HCEC 1CT (cell line): ENCODE data around the gene MAML2.

Experiments used
- DNase-seq: peaks from one replicate; pipeline ENCODE4 v3.0.0-alpha.2; 2017

MAML2 gene

DNA sequence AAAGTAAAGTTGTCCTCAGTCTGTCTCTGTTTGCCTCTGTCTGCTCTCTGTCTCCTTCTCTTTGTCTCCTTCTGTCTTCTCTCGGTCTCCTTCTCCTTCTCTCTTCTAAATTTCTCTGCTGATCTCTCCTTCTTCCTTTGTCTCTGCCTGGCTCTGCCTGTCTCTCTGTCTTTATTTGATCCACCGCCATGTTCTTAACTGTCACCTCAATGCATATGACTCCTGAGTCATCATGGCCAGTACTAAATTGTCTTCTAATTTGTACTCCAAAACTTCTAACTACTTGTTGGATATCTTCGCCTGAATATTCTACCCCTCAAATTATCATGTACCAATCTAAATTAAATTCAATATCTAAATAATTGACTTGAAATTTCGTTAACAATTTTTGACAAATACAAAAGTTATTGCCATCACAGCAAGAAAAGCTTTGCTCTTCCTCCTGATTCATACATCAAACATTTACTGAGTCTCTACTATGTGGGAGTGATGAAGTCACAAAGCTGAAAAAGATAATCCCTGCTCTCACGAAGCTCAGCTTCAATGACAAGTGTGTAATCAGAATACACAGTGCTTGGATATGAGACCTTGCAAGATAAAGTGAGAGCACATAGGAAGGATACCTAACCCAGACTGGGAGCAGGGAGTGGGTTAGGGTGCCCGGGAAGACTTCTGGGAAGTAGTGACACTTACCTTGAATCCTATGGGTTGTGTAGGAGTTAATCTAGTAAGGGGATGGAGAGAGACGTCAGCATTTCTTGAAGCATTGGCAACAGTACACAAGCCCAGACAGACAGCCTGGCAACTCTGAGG, 193.0 kb downstream of the MAML2 start:
- DNase-seq: peak; percentile 90

DNA sequence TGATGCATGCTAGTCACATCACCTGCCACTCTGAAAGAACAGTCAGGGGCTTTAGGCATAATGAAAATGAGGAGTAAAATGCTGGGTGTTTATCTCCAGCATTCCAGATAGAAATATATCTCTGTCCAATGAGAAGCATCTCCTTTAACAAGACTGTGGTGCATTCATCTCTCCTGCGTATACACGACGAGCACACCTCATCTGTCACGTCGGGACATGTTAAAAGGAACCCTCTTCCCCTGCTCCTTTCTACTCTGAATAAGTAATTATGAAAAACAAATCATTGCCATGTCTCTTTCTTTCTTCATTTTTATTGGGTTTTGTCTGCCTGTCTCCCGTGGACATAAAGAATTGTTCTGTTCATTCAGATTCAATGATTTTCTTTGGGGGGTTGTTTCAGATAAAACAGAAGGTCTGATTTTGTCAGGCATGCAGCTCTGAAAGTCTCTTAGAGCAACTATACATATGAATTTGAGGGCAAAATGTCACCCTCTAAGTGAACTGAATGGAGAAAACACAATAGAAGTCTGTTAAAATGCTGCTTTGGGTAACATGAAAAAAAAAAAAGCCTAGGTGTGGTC, 195.0 kb downstream of the MAML2 start:
- DNase-seq: no peak

DNA sequence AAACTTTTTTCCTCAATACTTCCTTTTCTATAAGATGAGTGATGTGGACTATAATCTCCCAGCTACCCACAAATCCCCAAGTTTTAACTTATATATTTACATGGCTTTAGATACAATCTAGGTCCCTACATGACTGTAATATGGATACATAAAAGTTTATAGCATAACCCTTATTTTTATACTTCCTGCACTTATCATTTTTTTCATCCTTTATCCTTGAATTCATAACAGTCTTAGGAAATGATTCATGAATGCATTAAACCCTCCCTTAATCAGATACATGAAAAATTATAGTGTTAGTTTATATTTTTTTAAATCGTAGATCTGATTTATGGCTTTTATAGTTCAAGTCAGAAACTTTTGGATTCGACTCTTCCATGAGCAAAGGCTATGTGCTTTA, 195.8 kb downstream of the MAML2 start:
- DNase-seq: peak; percentile 46

DNA sequence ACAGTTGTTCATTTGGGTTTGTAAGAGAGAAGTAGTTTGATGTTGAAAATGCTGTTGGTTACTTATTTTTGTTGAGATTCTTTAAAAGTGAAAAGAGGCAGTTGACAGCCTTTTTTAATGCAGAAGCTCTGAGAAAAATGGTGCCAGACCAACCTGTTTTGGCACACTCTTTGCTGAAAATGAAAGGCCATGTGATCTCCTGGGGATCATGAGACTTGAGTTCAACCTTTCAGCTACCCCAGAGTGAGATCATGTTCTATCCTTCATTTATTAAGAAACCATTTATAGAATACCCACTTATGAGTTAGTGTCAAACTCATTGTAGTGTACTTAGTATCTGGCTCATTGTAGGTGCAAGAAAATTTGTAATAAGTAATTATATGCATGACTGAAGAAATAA, 196.2 kb downstream of the MAML2 start:
- DNase-seq: peak; percentile 14

DNA sequence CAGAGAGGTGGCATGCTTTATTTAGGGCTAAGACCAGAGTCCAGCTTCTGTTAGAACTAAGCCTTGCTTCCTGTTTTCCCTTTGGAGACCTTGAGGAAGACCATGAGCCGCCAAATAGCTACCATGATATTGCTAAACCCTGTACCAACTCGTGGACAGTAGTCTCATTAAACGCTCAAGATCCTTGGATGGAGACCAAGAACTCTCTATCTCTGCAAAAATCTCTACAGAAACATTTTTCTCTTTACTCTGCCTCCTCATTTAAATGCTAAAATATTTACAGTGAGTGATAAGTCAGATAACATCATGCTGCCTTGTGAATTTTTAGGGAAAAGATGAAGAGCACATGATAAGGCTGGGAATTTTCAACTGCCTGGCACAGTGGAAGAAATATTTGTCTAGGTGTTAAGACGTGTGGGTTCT, 197.8 kb downstream of the MAML2 start:
- no peak for DNase-seq

DNA sequence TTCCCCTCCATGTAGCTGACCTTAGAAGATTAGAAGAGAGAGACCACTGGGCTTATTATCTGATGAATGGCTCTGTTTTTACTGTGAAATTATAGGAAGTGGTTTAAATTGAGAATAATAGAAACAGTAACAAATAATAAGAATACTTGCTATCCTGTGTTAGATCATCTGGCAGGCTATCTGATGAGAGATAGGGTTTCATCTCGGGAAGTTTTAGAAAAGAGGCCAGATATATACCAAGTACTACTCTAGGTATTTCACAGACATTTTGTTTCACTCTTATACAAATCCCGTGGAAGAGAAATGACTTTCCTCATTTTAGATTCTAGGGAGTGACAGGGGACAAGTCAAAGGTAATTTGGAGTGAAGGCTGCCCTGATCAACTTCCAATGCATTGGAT, 198.4 kb downstream of the MAML2 start:
- DNase-seq: no peak

DNA sequence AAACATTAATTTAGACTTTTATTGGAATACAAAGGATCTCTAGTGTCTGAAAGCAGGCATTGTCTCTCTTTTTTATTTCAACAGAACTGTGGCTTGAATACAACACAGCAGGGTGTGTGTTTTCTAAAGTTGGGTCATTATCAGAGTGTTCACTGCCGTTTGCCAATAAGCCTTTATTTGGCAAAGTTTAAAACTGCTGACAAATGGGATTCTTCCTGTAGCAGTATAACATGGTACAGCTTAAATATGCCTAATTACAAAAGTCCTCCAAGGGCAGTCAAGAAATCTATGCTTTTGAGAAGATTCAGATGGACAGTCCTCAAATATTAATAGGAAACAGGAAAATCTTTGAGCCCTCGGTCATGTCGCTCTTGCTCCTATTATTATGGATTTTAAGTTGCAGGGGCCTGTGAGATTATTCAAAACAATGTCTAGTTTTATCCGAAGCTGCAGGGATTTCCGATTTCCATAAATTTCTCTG, 199.9 kb downstream of the MAML2 start:
- no peak for DNase-seq

DNA sequence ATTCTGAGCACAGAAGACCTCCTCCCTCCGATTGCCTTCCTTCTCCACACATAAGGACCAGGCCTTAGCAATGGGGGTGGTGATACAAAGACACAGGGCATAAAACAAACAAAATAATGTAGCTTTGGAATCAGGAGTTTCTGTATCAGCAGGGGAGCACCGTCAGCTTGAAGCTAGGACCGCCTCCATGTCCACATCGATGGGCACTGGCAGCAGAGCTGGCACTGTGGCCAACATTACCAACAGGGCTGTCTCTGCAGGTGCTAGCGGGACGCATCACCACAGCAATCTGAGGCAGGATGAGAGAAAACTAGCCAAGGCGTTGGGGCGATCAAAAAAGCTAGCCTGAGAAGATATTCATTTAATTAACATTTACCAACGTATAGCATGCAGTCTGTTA, 201.4 kb downstream of the MAML2 start:
- no peak for DNase-seq

DNA sequence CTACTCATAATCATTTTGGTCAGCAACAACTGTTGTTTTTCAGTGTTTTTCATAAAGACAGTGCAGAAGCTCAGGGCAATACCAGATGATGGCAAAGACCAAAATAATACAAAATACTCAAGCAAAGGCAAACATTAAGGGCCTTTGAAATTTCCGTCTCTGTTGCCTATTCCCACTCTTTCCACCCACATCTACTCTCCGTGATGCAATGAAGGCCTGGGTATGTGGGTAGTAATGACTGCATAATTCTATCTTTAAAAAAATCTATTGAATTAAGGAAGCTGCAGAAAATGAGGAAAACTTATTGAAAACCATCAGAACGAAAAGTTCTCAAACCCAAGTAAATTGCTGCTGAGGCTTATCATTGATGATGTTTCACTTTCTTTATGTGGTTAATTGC, 203.3 kb downstream of the MAML2 start:
- DNase-seq: no peak

DNA sequence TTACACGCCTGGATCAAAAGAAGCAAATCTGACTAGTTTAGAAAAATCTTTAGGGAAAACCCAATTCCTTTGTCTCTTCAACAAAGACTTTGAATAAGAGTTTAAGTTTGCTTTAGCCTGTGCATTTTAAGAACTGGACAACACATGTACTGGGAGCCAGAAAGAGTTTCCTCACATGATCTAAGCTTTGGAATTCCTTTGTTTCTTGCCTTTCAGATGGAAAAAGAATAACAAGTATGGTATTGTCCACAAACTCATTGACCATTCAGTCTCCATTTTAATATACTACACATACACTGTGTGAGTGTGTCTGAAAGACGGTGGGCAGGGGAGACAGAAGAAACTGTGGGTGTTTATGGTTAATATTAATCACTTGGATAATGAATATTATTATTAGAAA, 205.6 kb downstream of the MAML2 start:
- DNase-seq: no peak

DNA sequence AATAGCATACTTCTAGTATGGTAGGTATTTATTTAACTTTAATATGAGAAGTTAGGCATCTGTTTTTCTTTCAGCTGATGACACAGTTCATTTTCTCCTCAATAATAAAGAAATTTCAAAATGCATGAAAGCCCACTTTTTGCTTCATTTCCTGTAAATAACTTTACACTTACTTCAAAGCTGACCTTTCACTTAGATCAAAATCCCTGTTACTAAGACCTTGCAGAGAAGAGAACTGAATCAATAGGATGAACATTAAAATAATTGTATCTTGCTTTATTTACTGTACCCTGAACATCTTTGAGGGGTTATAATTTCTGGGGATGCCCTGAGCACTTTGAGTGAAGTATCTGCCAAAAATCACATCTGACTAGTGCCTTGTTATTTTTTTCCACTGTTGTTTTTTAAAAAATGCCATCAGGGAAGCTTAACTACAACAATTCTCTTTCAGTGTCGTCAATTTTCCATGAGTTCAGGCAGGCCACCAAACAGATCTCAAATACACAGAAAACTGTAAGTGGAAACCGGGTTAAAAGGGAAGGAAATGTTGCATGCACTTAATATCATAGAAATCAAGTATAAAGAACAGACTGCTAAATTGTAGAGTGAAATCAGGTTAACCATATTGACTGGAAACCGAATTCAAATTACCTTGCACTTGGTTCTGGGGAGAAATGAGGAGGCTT, 206.2 kb downstream of the MAML2 start:
- DNase-seq: no peak

DNA sequence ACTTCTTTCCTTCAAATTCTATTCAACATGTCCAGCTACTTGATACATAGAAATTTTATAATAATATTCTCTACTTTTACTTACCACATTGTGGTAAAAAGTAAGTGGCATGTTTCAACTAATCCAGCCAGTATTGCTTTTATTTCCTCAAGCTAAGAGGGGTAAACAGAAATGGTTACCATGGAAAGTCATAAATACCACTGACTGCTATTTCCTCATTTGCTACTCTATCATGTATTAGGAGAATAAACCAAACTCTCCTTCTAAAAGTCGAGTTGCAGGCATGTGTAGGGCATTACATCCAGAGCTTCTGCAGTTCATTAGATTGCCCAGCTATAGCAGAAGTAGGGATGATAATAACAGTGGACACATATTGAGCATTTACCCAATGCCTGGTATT, 208.4 kb downstream of the MAML2 start:
- DNase-seq: no peak

DNA sequence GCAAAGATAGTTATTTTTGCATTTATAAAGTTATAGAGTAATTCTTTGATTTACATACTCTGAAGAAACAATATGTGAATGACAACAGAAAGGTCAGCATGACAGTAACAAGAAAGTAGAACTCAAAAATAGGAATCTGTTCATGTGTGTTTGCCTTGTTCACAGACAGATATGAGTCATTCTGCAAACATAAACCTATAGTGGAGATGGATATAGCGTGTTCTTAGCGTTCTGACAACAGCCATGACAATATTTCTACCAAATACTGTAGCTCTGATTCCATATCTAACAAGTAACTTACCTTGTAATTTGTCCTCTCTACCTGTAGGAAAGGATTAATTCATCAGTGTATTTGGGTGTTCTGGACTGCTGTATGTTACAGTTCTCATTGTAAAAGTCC, 210.6 kb downstream of the MAML2 start:
- no peak for DNase-seq

DNA sequence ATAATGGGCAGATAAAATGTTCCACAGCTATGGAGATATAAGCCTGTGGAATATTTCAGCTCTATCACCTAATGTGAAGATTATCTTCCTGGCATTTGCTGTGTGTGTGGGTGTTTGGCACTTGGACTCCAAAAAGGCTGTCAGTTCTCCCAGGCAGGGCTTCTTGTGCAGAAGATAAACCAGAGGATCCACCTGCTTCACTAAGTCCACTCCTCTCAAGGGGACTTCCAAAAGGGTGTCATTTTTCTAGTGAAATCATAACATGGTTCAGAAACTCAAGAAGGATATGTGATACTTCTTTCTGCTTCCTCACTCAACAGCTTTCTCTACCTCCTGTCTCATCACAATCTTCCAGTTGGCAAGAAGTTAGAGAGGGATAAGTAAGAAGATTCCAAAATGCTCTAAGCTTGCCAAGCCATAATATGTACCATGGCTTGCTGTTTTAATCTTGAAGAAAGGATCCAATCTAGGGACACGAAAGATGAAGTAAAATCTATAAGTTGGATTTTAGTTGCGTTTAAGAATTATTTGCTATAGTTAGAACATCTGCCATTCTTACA, 212.9 kb downstream of the MAML2 start:
- DNase-seq: no peak

DNA sequence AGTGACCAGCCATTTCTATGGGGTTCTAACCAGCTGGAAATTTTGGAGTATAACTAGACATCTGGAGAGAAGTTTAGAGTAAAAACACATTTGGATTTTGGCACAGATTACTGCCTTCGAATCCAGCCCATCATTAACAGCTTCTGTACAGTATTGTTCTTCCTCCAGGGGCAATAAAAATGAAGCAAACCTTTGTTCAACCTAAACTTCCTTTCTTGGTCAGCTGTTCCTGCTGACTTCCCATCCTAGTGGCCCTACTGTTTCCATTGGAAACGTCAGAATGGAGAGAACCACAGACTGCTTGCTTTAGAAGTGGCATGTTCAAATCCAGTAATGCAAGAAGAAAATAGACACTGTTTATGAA, 215.4 kb downstream of the MAML2 start:
- no peak for DNase-seq

DNA sequence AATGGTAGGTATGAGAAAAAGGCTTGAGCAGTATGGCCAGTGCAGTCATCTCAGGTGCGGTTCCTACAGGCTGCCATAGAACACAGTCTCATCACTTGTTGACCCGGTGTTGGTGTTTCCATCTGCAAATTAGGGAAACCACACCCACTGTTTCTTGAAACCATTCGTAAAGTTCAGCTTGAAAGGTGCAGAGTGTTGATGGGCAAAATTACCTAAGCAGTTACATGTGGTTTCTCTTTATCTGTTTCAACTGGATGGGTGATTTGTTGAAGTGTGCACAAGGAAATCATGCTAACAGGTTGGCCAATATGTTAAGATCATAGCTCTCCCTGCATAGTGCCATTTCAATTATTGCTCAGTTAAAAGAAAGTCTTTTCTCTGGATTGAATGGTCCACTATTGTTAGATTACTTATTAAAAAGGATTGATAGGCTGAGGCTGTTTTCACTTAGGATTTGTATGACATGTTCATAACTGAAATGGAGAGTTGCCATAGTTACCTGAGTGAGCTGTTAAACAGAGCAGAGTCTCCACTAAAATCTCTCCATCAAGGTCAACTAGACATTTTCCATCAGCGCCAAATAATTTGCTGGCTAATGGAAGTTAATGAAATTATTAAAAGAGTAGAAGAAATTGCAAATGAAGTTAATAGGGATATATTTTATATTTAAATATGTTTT, 215.9 kb downstream of the MAML2 start:
- no peak for DNase-seq

DNA sequence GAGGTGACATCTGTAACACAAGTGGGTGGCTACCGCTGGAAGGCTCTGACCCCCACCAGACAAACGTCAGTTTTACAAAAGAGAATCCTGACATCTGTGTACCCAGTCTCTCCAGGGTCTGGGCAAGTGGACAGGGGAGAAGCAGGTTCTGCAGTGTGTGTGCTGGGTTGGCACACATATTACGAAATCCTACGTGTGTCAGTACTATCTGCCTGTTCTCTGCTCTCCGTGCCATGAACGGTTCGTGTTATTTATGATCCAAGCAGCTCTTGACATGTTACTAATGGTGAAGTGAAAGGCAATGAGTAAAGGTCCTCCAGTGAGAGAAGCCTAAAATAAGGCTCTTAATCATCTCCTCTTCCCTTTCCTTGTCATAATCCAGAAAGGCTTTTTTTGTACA, 217.6 kb downstream of the MAML2 start:
- no peak for DNase-seq

DNA sequence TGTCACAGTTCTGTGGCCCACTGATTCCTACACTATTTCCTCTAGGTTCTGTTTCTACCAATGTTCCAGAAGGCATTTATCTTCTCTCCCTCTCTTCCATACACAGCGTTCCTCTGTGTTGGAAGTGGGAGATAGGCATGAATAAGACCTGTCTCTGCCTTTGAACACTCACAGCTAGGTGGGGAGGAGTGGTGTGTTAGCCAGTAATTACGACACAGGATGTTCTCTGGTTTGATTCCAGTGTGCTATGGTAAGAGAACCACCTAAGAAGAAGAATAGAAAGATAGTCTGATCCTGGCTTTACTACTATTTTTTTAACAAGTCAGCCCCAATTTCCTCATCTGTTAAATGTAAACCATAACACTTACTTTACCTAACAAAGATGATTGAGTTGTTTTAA, 218.8 kb downstream of the MAML2 start:
- DNase-seq: no peak

DNA sequence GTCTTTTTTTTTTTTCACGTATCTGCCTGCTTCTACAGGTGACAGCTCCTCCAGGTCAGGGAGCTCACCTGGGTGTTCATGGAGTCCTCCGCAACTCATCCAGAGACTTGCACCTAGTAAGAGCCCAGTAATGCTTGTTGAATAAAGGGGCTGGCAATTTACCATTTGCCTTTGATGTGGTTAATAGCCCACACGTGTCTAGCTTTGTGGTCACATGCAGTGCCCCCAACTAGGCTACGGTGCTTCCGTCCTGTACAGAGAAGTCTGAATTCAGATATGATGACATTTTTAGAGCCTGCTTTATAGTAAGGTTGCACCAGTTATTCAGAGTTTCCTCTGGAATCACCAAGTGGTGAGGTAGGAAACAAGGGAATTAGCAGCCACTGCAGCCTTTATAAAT, 219.7 kb downstream of the MAML2 start:
- no peak for DNase-seq

DNA sequence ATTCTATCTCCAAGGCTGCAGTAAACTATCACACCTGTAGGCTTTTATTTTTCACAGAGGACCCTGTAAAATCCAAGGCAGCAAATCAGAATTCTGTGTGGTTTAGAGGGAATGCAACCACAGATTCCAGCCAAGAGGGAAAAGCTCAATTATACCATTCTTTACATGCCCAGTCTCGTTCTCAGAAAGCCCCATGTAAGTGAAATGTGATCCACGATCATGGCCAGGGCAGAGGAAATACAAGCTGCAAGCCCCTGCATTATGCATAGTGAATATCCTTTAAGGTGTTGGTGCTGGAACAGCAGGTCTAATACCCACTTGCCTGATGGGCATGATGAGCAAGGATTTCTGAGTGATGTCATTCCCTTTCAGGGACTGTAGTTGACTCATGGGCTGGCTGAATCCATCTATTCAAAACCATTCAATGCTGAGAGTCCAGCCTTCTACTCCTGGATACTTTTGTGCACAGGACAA, 220.4 kb downstream of the MAML2 start:
- DNase-seq: no peak

DNA sequence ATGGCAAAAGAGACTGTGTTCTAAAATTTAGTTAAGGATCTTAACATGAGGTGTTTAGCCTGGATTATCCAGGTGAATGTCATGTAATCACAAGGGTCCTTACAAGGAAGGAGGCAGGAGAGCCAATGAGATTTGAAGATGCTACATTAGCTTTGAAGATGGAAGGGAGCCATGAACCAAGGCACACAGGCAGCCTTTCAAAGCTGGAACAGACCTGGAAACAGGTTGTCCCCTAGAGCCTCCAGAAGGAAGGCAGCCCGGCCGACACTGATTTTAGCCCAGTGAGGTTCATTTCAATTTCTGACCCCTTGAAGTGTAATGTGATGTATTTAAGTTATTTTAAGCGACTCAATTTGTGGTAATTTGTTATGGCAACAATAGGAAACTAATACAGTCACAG, 223.8 kb downstream of the MAML2 start:
- no peak for DNase-seq

DNA sequence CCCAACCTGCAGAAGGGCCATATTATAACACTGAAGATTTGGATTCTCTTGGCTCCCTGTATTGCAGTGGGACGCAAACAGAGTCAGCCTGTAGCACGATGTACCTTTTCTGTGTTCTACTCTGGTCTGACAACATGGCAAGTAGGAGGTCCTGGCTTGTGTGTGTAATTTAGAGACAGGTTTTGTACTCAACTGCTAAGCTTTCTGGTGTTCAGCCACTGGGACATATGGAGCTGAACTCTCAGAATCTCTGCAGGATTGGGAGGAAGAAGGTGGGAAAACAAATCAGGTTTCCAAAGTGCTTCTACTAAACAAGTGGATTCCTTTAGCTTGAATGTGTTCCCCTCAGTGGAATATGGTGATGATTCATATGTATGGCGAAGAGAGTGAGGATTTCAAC, 226.6 kb downstream of the MAML2 start:
- peak; percentile 30 for DNase-seq
